ENCODE measurements around the gene C12orf76.

Gene C12orf76

DNA sequence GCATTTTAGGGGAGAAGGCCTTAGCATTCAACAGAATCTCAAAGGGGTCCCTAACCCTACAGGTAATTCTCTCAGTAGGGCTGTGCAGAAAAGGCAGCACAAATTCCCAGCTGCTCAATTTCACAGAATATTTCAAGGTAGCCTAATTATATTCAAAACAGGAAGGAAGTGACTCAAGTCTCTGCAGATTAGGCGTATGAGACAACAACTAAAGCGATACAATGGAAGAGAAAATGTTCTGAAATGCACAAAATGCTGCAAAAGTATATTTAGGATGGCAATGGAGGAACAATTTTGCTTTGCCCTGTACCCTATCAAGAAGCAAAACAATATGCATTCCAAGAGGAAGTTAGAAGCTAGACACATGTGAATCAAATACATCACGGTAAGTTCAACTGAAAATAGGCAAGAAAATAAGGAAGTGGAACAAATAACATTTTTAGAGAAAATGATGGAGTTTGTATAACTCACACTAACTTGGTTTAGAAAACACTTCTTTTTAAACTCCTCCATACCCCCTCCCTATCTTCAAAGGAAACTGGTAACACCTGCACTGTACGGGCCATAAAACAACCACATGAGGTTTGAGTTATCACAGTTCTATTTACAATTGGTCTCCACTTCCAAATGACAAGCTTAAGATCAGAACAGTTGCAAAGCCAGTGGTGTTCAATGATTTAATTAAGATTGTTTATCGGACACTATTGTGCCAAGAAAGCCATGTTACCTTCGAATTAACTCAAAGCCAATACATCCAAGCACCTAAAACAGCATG, 53.7 kb downstream of the C12orf76 start:
- DNase-seq: no peak

DNA sequence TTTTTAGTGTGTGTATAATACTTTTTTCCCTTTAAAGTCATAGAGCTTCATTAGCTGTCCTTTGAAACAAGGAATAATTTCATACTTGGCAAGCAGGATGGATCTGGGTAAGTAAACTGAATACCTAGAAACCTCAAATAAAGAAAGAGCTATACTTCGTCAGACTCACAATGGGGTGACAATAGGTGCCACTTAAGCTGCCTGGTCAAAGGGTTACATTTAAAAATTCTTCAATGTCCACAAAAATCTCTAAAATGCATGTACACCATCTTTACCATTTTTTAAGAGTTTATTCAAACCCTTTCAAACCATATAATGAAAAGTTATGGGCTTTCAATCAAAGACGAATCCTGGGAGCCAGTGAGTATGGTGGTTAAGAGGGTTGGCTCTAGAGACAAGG, 55.2 kb downstream of the C12orf76 start:
- DNase-seq: no peak

DNA sequence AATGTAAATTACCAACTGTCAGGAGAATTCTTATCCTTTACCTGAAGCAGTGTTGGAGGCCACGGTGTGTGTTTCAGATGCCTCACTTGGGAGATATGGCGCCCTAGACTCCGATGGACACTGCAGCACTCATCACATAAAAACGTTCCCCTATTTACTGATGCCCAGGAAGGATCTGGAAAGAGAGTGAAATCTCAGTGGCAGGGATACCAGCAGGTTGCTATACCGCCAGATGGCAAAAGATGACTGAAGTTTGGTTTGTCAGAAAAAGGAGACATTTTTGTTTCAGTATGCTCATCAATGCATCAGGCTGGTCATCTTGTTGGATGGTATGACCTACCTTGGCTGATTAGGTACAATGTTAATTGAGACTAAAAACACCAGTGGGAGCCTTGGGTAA, 56.7 kb downstream of the C12orf76 start:
- no peak for DNase-seq

All from CD4-positive, alpha-beta T cell treated with Interferon gamma for 1 hour (primary cell).